SK-N-SH treated with all-trans-retinoic acid at 6 μM for 48 hours (cell line): ENCODE results near the gene DEPDC5.

Experiments
- CREB5 ChIP-seq: fragments of 250-450 bp; sonication (Bioruptor Pico); IDR thresholded peaks from 2 replicates; pipeline ENCODE4 v1.5.1; 2020; ENCODE audit warnings: low read depth, mild to moderate bottlenecking, moderate library complexity
- PATZ1 ChIP-seq: fragments of 250-450 bp; sonication (Bioruptor Pico); IDR thresholded peaks from 2 replicates; pipeline ENCODE4 v1.8.0; 2020; ENCODE audit warnings: mild to moderate bottlenecking, moderate library complexity, borderline replicate concordance
- ZFP30 ChIP-seq: fragments of 450-650 bp; formaldehyde crosslinking; IDR thresholded peaks from 2 replicates; pipeline ENCODE4 v1.5.0; 2022; ENCODE audit warnings: mild to moderate bottlenecking, moderate library complexity

- TF ChIP-seq PATZ1 (CRISPR knock-in tag) (no peak), ZFP30 (CRISPR knock-in tag) (no peak), CREB5 (no peak)
These were observed 33.9 kb upstream of the DEPDC5 start for GRCh38 chr22:31719850-31720471.
